G401 (cell line): ENCODE data around the gene THRB. TPM values are rescaled to one million over a fixed set of nuclear protein-coding genes. Genes with fewer than 3 reads are reported as not detected.

Experiments
- DNase-seq: peaks from one replicate; pipeline ENCODE4 v3.0.0-alpha.2; 2015; ENCODE audit warnings: low spot score
- in situ Hi-C: cut with HindIII; loops from 2 replicates; pipeline ENCODE4 v1.10.0; 2016; ENCODE audit warnings: low sequenced_read_pairs, mixed read lengths
- total RNA-seq: library from RNA; depleted of rRNA; stranded (reverse); fragments of >200 nt; shearing (Covaris generic); gene quantifications from 2 replicates; pipeline ENCODE4 v1.2.3, GENCODE V29; 2014

THRB gene
- total RNA-seq, 1 experiment from 2014 or later, result not detected

- in situ Hi-C loops, result no loop called here
- no peak for DNase-seq
Observed at GRCh38 chr3:24368605-24369004, 126.0 kb downstream of the THRB start.

GRCh38 chr3:24367664-24368264 lies 126.9 kb downstream of the THRB start:
- DNase-seq, result no peak
- in situ Hi-C loops, result no loop called here

- in situ Hi-C loops, result no loop called here
- no peak for DNase-seq
Observed at GRCh38 chr3:24367216-24367615, 127.4 kb downstream of the THRB start.

- in situ Hi-C loops, result no loop called here
- DNase-seq, result peak; percentile 19
Observed at GRCh38 chr3:24365168-24365567, 129.5 kb downstream of the THRB start.

- no peak for DNase-seq
- in situ Hi-C loops, result no loop called here
Observed at GRCh38 chr3:24364359-24364758, 130.3 kb downstream of the THRB start.

GRCh38 chr3:24363242-24363641 lies 131.4 kb downstream of the THRB start:
- in situ Hi-C loops, result no loop called here
- no peak for DNase-seq

GRCh38 chr3:24361623-24362022 lies 133.0 kb downstream of the THRB start:
- no peak for DNase-seq
- in situ Hi-C loops, result no loop called here

GRCh38 chr3:24360957-24361356 lies 133.7 kb downstream of the THRB start:
- in situ Hi-C loops, result no loop called here
- DNase-seq, result no peak

- in situ Hi-C loops, result no loop called here
Observed at GRCh38 chr3:24359645-24360462, 134.8 kb downstream of the THRB start.

GRCh38 chr3:24359102-24359501 lies 135.5 kb downstream of the THRB start:
- no peak for DNase-seq
- in situ Hi-C loops, result no loop called here

More at GRCh38 chr3:24359645-24360462, 134.8 kb downstream of the THRB start:
- DNase-seq, result no peak

- no peak for DNase-seq
- in situ Hi-C loops, result no loop called here
Observed at GRCh38 chr3:24357635-24358034, 137.0 kb downstream of the THRB start.

- DNase-seq, result no peak
- in situ Hi-C loops, result no loop called here
Observed at GRCh38 chr3:24355806-24356205, 138.8 kb downstream of the THRB start.

GRCh38 chr3:24354230-24354629 lies 140.4 kb downstream of the THRB start:
- no peak for DNase-seq
- in situ Hi-C loops, result no loop called here

- in situ Hi-C loops, result no loop called here
- no peak for DNase-seq
Observed at GRCh38 chr3:24352893-24353553, 141.6 kb downstream of the THRB start.

GRCh38 chr3:24351779-24352469 lies 142.7 kb downstream of the THRB start:
- in situ Hi-C loops, result no loop called here
- no peak for DNase-seq

GRCh38 chr3:24349367-24350019 lies 145.2 kb downstream of the THRB start:
- in situ Hi-C loops, result no loop called here
- no peak for DNase-seq

GRCh38 chr3:24348348-24348747 lies 146.3 kb downstream of the THRB start:
- in situ Hi-C loops, result no loop called here
- no peak for DNase-seq

GRCh38 chr3:24344784-24345439 lies 149.7 kb downstream of the THRB start:
- no peak for DNase-seq
- in situ Hi-C loops, result no loop called here
